Tibial artery (tissue), 4 donors: ENCODE measurements around the gene TNKS1BP1.

Experiments
- DNase-seq, 2 donors: peaks; one replicate each; pipeline ENCODE4 v3.0.0-alpha.2; 2019
- H3K27ac ChIP-seq, 2 donors: fragments of 200-600 bp; sonication (generic) in 1 of 2; 1 replicate in 1 of 2; 2 replicates in 1 of 2; pipeline ENCODE4 v1.5.1; 2018 to 2019; ENCODE audit warnings: mild to moderate bottlenecking in 1 of 2
- H3K27me3 ChIP-seq, 2 donors: fragments of 200-600 bp; sonication (generic) in 1 of 2; one replicate each; pipeline versions ENCODE4 v1.5.1 to v1.6.0; 2016 to 2019
- H3K36me3 ChIP-seq, 3 donors: fragments of 200-600 bp; sonication (generic) in 2 of 3; one replicate each; pipeline ENCODE4 v1.5.1; 2016 to 2019; ENCODE audit warnings: mild to moderate bottlenecking in 2 of 3
- H3K4me1 ChIP-seq, 4 donors: fragments of 200-600 bp; sonication (generic) in 2 of 4; 1 replicate in 3 of 4; 2 replicates in 1 of 4; pipeline ENCODE4 v1.5.1; 2016 to 2019
- H3K4me3 ChIP-seq, 2 donors: fragments of 200-600 bp; sonication (generic) in 1 of 2; 1 replicate in 1 of 2; 2 replicates in 1 of 2; pipeline ENCODE4 v1.5.1; 2018 to 2019; ENCODE audit warnings: mild to moderate bottlenecking in 2 of 2
- H3K9me3 ChIP-seq, 3 donors: fragments of 200-600 bp; sonication (generic) in 1 of 3; one replicate each; pipeline ENCODE4 v1.5.1; 2016 to 2019
- intact Hi-C: fragments of 100-400 bp; cut with DNase I; formaldehyde crosslinking; loops from one replicate; pipeline ENCODE4 v1.15.0; 2023; ENCODE audit warnings: low total_unique reads
- TF ChIP-seq, protein P1 (sequence below), 2 experiments: fragments of 200-600 bp in 1 of 2; fragments of 450-650 bp in 1 of 2; IDR thresholded peaks; one replicate each; pipeline ENCODE4 v1.5.1; 2017 to 2019; ENCODE audit warnings: antibody characterized with exemption in 2 of 2, mild to moderate bottlenecking in 1 of 2, moderate library complexity in 1 of 2

TNKS1BP1 gene

DNA sequence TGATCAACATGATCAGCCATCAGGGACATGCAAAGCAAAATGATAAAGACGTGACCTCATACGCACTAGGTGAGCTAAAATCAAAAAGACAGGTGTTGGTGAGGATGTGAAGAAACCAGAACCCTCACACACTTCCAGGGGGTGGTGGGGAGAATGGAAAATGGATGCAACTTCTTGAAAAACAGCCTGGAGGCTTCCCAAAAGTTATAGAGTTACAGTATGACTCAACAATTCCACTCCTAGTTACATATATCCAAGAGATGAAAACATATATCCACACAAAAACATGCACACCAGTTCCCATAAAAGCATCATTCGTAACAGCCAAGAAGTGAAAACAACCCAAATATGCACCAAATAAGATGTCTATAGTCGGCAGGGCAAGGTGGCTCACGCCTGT, 45.6 kb downstream of the TNKS1BP1 start:
- no peak for DNase-seq
- H3K36me3 ChIP-seq = no peaks in the 10 kb centered on the region
- H3K9me3 ChIP-seq = no peaks in the 10 kb centered on the region
- no peak overlapping the region for H3K4me3 ChIP-seq
- no peak overlapping the region for H3K27ac ChIP-seq
- H3K27me3 ChIP-seq = peaks cover 0 to 3% of the 10 kb centered on the region in 2 donors
- intact Hi-C loops = no loop called here
- H3K4me1 ChIP-seq = peaks cover 0 to 12% (median 4%) of the 10 kb centered on the region in 4 donors
- TF ChIP-seq, protein P1, sequence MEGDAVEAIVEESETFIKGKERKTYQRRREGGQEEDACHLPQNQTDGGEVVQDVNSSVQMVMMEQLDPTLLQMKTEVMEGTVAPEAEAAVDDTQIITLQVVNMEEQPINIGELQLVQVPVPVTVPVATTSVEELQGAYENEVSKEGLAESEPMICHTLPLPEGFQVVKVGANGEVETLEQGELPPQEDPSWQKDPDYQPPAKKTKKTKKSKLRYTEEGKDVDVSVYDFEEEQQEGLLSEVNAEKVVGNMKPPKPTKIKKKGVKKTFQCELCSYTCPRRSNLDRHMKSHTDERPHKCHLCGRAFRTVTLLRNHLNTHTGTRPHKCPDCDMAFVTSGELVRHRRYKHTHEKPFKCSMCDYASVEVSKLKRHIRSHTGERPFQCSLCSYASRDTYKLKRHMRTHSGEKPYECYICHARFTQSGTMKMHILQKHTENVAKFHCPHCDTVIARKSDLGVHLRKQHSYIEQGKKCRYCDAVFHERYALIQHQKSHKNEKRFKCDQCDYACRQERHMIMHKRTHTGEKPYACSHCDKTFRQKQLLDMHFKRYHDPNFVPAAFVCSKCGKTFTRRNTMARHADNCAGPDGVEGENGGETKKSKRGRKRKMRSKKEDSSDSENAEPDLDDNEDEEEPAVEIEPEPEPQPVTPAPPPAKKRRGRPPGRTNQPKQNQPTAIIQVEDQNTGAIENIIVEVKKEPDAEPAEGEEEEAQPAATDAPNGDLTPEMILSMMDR (IDR thresholded peaks at IDR 0.05) = no peak

- Histone ChIP-seq H3K4me3 (no peak overlapping the region), H3K27ac (no peak overlapping the region), H3K27me3 (peaks cover 0 to 5% of the 10 kb centered on the region in 2 donors), H3K9me3 (peaks cover 0 to 2% (median 2%) of the 10 kb centered on the region in 3 donors), H3K36me3 (no peaks in the 10 kb centered on the region), H3K4me1 (peaks cover 0 to 12% (median 4%) of the 10 kb centered on the region in 4 donors)
- TF ChIP-seq, protein P1 (IDR thresholded peaks at IDR 0.05) = no peak
- no peak for DNase-seq
- intact Hi-C loops = no loop called here
These were observed 46.0 kb downstream of the TNKS1BP1 start for GRCh38 chr11:57278721-57279095.

DNA sequence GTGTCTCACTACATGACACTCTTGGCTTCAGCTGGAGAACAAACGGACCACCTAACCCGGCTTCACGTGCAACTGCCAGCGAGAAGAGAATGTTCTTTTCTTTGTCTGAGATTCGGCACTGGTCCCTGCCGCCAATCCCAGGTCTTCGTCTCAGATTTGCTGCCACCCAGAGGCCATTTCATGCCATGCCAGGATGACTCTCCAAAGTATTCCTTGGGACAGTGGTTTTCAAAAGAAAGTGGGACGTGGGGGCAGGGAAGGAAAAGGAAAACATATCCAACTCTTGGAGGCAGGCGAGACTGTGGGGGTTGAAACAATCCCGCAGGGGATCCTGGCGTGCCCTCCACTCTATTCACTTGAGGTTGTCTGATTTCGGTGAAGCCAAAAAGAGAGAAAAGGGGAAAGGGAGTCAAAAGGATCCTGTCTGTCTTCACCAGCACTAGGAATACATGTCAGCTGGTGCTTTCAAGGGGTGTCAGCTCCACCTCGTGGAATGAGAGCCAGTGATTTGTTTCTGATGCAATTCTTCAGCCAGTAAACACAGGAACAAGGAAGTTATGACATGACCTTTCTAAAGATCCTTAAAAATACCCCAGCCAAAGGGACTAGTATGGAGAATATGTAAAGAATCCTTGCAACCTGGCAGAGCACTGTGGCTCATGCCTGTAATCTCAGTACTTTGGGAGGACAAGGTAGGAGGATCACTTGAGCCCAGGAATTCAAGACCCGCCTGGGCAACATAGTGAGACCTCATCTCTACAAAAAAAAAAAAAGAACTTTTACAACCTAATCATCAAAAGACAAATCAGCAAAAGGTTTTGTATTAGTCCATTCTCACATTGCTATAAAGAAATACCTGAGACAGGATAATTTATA, 46.7 kb downstream of the TNKS1BP1 start:
- peaks cover 0 to 12% (median 4%) of the 10 kb centered on the region in 4 donors for H3K4me1 ChIP-seq
- intact Hi-C loops = no loop called here
- peaks cover 2 to 9% (median 8%) of the 10 kb centered on the region in 3 donors for H3K9me3 ChIP-seq
- H3K4me3 ChIP-seq = no peak overlapping the region
- peaks cover 0 to 6% of the 10 kb centered on the region in 2 donors for H3K27me3 ChIP-seq
- peak overlapping the region in 1 of 2 donors; percentile 41 for H3K27ac ChIP-seq
- H3K36me3 ChIP-seq = no peaks in the 10 kb centered on the region
- peak; percentile 75 to 77 for DNase-seq
- TF ChIP-seq, protein P1 (IDR thresholded peaks at IDR 0.05) = peak; percentile 64 to 77

DNA sequence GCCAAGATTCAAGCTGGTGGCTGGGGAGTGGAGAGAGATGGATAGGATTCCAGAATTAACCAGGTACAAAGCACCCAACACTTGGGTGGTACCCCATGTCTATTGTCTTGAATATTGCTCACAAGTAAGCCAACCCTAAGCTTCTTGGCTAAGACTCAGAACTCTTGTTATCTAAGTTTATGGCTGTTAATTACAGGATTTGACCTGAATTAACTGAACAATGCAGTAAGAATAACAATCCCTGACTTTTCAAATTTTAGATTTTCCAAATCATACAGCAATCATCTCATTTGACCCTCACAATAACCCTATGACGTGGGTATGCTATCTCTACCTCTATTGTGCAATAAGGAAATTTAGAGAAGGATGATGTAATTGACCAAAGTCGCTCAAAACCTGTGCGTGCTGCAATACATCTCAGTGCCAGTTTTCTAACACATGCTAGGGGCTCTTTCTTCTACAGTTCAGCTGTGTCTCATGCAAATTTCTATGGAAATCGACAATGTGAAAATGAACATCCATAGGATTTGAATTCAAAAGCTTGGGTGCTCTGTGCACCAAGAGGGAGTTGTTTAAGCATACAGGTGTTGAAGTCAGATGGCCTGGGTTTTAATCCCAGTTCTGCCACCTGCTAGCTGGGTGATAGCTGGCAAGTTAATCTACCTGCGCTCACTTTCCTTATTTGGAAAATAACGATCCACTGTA, 47.6 kb downstream of the TNKS1BP1 start:
- intact Hi-C loops = no loop called here
- Histone ChIP-seq H3K9me3 (peaks cover 4 to 11% (median 8%) of the 10 kb centered on the region in 3 donors), H3K4me3 (no peak overlapping the region), H3K36me3 (no peaks in the 10 kb centered on the region), H3K27me3 (peaks cover 0 to 6% of the 10 kb centered on the region in 2 donors), H3K27ac (no peak overlapping the region), H3K4me1 (peaks cover 0 to 12% (median 4%) of the 10 kb centered on the region in 4 donors)
- no peak for DNase-seq
- TF ChIP-seq, protein P1 (IDR thresholded peaks at IDR 0.05) = no peak

DNA sequence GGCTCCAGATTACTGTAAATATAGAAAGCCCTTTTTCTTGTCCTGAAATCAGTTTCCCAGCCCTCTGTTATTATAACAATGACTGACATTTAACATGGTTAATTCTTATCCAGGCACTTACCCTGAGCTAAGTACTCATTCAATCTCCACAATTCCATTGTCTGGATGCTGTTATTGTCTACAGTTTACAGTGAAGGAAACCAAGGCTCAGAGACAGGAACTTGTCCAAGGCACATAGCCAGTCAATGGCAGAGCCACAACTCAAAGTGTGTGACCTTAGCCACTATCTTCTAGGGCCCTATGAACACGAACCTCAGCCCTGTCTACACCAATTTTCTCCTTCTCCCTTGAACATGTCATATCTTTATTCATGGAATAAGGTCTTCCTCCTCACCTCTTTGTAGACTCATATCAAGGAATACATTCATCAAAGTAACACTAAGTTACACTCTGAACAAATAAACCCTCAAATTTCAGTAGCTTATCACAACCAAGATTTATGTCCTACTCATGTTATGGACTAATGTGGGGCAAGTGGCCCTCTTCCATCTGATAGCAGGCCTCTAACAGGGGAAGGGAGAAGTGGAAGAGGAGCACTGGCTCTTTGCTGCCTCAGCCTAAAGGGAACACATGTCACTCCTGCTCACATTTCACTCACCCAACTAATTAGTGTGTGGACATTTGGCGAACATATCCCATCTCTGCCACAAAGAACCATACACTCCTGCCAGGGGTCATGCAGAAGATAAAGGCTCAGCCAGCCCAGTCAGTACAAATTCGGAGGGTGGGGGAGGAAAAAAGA, 48.4 kb downstream of the TNKS1BP1 start:
- TF ChIP-seq, protein P1 (IDR thresholded peaks at IDR 0.05) = no peak
- peaks cover 0 to 6% of the 10 kb centered on the region in 2 donors for H3K27me3 ChIP-seq
- H3K36me3 ChIP-seq = no peaks in the 10 kb centered on the region
- intact Hi-C loops = no loop called here
- H3K4me1 ChIP-seq = peaks cover 0 to 12% (median 4%) of the 10 kb centered on the region in 4 donors
- no peak overlapping the region for H3K27ac ChIP-seq
- no peak for DNase-seq
- H3K9me3 ChIP-seq = peaks cover 4 to 11% (median 8%) of the 10 kb centered on the region in 3 donors
- no peak overlapping the region for H3K4me3 ChIP-seq
